Lung (tissue), 12 donors: ENCODE data around the gene PPP1R12C. TPM values are rescaled to one million over a fixed set of nuclear protein-coding genes. Genes with fewer than 3 reads are reported as not detected.
"Not testable (repeated sequence)": the region's sequence is repeated elsewhere in the genome, so short reads cannot be mapped to it uniquely, and the experiment has no call there.

Experiments used
- ATAC-seq: fragments of 200-7000 bp; cut with Tn5 transposase; one replicate; pipeline ENCODE4 v1.9.1; 2020; ENCODE audit warnings: moderate number of reproducible peaks; ENCODE audit not compliant: insufficient read depth, low FRiP score
- DNase-seq, 3 donors: peaks; one replicate each; pipeline ENCODE4 v3.0.0-alpha.2; 2013 to 2017
- H3K27ac ChIP-seq, 2 donors: one replicate each; pipeline ENCODE4 v1.5.1; 2013; ENCODE audit warnings: mild to moderate bottlenecking in 2 of 2, moderate library complexity in 2 of 2, control low read depth in 1 of 2, inconsistent platforms in 1 of 2, low read depth in 1 of 2, low read length in 1 of 2
- H3K27me3 ChIP-seq, 3 donors: one replicate each; pipeline ENCODE4 v1.5.1; 2013; ENCODE audit warnings: low read length in 2 of 3; ENCODE audit not compliant: control insufficient read depth in 3 of 3, insufficient read depth in 3 of 3
- H3K36me3 ChIP-seq, 4 donors: one replicate each; pipeline ENCODE4 v1.5.1; 2013; ENCODE audit warnings: low read length in 4 of 4, mild to moderate bottlenecking in 1 of 4, moderate library complexity in 1 of 4; ENCODE audit not compliant: control insufficient read depth in 4 of 4, insufficient read depth in 4 of 4
- H3K4me1 ChIP-seq, 5 donors: one replicate each; pipeline ENCODE4 v1.5.1; 2013; ENCODE audit warnings: low read length in 5 of 5, mild to moderate bottlenecking in 2 of 5, moderate library complexity in 1 of 5; ENCODE audit not compliant: control insufficient read depth in 5 of 5, insufficient read depth in 5 of 5
- H3K4me3 ChIP-seq: one replicate; pipeline ENCODE4 v1.5.1; 2013; ENCODE audit warnings: mild to moderate bottlenecking, control low read depth, moderate library complexity
- H3K9ac ChIP-seq, 2 donors: one replicate each; pipeline ENCODE4 v1.5.1; 2013; ENCODE audit warnings: low read length in 2 of 2, control low read depth in 1 of 2; ENCODE audit not compliant: insufficient read depth in 1 of 2
- H3K9me3 ChIP-seq, 4 donors: one replicate each; pipeline ENCODE4 v1.5.1; 2013; ENCODE audit warnings: low read length in 3 of 4, mild to moderate bottlenecking in 1 of 4, moderate library complexity in 1 of 4; ENCODE audit not compliant: control insufficient read depth in 4 of 4, insufficient read depth in 3 of 4
- CTCF ChIP-seq: IDR thresholded peaks from 2 replicates; pipeline ENCODE4 v1.5.1; 2012; ENCODE audit warnings: mild to moderate bottlenecking; ENCODE audit errors: control extremely low read depth, extremely low read depth
- WGBS, 2 donors: extraction: QIAGEN DNeasy Blood & Tissue Kit; methylation state at CpG; one replicate each; pipeline ENCODE4 v1.1.7; 2013; 5-methylcytosine and 5-hydroxymethylcytosine counted together
- polyA plus RNA-seq, 2 donors: library from polyadenylated mRNA; stranded (reverse); fragments of 200-250 nt; gene quantifications; one replicate each; pipeline ENCODE4 v1.2.1, GENCODE V29; 2013
- total RNA-seq, 2 donors: library from RNA; depleted of rRNA in 1 of 2; stranded (reverse); fragments of >200 nt in 1 of 2; gene quantifications; one replicate each; pipeline ENCODE4 v1.2.1, GENCODE V29; 2014 to 2021
- donor health status: control.
- donor health status: control.
- donor health status: Bipolar disorder and iron deficiency.
- donor health status: healthy.
- donor health status: DM: yes; HTN: yes; CAD: no.

The PPP1R12C gene
- total and polyA plus RNA-seq, 4 donors, result 47.4 to 163 (median 111) TPM

DNA sequence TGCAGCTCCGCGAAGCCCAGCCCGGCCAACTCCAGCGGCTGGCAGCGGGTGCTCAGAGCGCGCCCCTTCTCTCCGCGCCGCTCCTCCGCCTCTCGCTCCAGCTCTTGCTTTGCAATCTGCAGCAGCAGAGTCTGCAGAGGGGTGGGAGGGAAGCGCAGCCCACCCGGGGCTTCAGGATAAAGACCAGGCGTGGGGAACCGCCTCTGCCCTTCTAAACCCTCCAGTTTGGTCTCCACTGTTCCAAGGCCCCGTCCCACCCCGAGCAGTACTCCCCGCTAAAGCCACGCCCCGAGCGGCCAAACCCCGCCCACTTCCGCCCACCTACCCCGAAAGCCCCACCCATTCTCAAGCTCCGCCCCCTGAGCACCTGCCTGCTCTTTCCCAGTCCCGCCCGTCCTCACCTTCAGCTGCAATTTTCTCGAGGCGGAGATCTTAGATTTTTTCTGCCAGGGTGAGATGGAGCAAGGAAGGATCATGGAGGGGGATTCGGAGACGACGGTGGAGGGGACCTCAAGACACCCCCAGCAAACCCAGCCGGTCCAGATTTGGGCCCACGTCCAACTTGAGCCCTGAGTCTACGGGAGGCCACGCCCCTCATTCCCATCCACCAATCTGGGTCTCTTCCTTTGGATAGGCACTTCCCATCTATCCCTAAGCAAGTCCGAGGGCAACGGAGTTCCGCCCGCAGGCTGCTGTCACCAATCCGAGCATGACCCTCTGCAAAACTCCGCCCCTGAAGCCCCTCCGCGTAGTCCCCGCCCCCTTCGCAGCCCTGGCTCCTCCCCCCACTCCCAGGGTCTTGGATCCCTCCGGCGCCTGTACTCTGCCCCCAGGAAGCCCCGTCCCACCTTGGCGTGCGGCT is 39.0 kb upstream of the PPP1R12C start:
- Histone ChIP-seq H3K9me3 (peaks cover 0 to 6% (median 0%) of the 10 kb centered on the region in 4 donors), H3K36me3 (no peaks in the 10 kb centered on the region), H3K4me3 (no peak overlapping the region), H3K27me3 (peaks cover 6 to 36% (median 15%) of the 10 kb centered on the region in 3 donors), H3K9ac (no peak overlapping the region), H3K4me1 (peaks cover 0 to 2% (median 0%) of the 10 kb centered on the region in 5 donors), H3K27ac (peak overlapping the region in 1 of 2 donors; percentile 97)
- DNase-seq (no peak), ATAC-seq (no peak)
- no peak for TF ChIP-seq CTCF
- WGBS, 2 donors, result 5 to 6% methylated on average over 50 to 52 of the region's 52 CpGs

- H3K9ac ChIP-seq, H3K4me1 ChIP-seq, ATAC-seq, H3K36me3 ChIP-seq, DNase-seq, H3K9me3 ChIP-seq, H3K4me3 ChIP-seq: not testable (repeated sequence)
- WGBS, 2 donors, result 4% methylated on average over 5 of the region's 5 CpGs
- peak overlapping the region in 1 of 2 donors; percentile 36 for H3K27ac ChIP-seq
- H3K27me3 ChIP-seq, result peaks cover 5 to 30% (median 11%) of the 10 kb centered on the region in 3 donors
Observed at GRCh38 chr19:55155784-55156183, 38.3 kb upstream of the PPP1R12C start.

DNA sequence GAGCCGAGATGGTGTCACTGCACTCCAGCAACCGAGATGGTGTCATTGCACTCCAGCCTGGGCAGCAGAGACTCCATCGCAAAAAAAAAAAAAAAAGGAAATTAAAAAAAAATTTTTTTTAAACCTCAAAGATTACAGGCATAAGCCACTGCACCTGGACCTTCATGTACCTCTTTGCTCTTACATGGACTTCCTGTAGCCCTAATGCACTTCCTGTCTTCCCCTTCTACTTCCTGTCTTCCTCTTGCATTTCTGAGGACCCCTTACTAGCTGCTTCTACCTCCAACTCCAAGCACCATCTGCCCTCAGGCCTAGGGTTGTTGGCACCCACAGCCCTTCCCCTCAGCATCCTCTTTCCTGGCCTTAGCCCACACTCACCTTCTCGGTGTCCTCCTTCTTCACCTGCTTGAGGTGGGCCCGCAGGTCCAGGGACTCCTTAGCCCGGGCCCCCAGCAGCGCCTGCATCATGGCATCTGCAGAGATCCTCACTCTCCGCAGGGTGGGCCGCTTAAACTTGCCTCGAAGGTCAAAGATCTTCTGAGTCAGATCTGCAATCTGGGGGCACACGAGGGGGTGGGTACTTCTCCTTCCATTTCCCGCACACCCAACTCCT is 36.3 kb upstream of the PPP1R12C start:
- H3K36me3 ChIP-seq, result no peaks in the 10 kb centered on the region
- WGBS, 2 donors, result 82 to 87% methylated on average over 12 of the region's 12 CpGs
- ATAC-seq, result no peak
- no peak for TF ChIP-seq CTCF
- H3K4me1 ChIP-seq, result peaks cover 0 to 2% (median 0%) of the 10 kb centered on the region in 5 donors
- H3K27me3 ChIP-seq, result peaks cover 5 to 37% (median 12%) of the 10 kb centered on the region in 3 donors
- no peak for DNase-seq
- H3K4me3 ChIP-seq, result no peak overlapping the region
- H3K27ac ChIP-seq, result no peak overlapping the region
- peaks cover 0 to 6% (median 0%) of the 10 kb centered on the region in 4 donors for H3K9me3 ChIP-seq
- no peak overlapping the region for H3K9ac ChIP-seq

- Histone ChIP-seq H3K36me3 (no peaks in the 10 kb centered on the region), H3K4me1 (peaks cover 0 to 2% (median 0%) of the 10 kb centered on the region in 5 donors), H3K4me3 (no peak overlapping the region), H3K9me3 (peaks cover 0 to 6% (median 0%) of the 10 kb centered on the region in 4 donors), H3K9ac (no peak overlapping the region), H3K27ac (peak overlapping the region in 1 of 2 donors; percentile 17), H3K27me3 (peaks cover 5 to 32% (median 10%) of the 10 kb centered on the region in 3 donors)
- DNase-seq (no peak), ATAC-seq (no peak)
- no peak for TF ChIP-seq CTCF
Observed at GRCh38 chr19:55152017-55152416, 34.6 kb upstream of the PPP1R12C start.
